Fibroblast of lung (primary cell): Measurements from ENCODE around the gene AQP5. TPM values are rescaled to one million over a fixed set of nuclear protein-coding genes. Genes with fewer than 3 reads are reported as not detected.

Experiments
- DNase-seq, 2 donors: peaks; one replicate each; pipeline versions ENCODE4 v3.0.0 to v3.0.0-alpha.2; 2010; ENCODE audit warnings: low read depth in 2 of 2
- H2AFZ ChIP-seq: 2 replicates; pipeline ENCODE4 v1.5.1; 2012; ENCODE audit warnings: low read length, control low read depth, inconsistent platforms
- H3K27ac ChIP-seq: 2 replicates; pipeline ENCODE4 v1.5.1; 2011; ENCODE audit warnings: low read length, control low read depth; ENCODE audit not compliant: insufficient read depth
- H3K27me3 ChIP-seq: 2 replicates; pipeline ENCODE4 v1.5.1; 2011; ENCODE audit warnings: mild to moderate bottlenecking, low read length; ENCODE audit not compliant: control insufficient read depth, insufficient read depth
- H3K36me3 ChIP-seq: 2 replicates; pipeline ENCODE4 v1.5.1; 2011; ENCODE audit warnings: low read length; ENCODE audit not compliant: control insufficient read depth, insufficient read depth
- H3K4me1 ChIP-seq: 2 replicates; pipeline ENCODE4 v1.5.1; 2011; ENCODE audit warnings: low read length; ENCODE audit not compliant: control insufficient read depth, insufficient read depth; ENCODE audit errors: extremely low read depth
- H3K4me2 ChIP-seq: 2 replicates; pipeline ENCODE4 v1.5.1; 2011; ENCODE audit warnings: low read length, control low read depth; ENCODE audit not compliant: insufficient read depth; ENCODE audit errors: extremely low read depth
- H3K4me3 ChIP-seq, 4 experiments: fragments of 200-600 bp in 1 of 4; sonication (generic) in 1 of 4; replicated peaks in 1 of 4; 2 replicates each; pipeline ENCODE4 v1.5.1; 2011 to 2016; ENCODE audit warnings: low read length in 4 of 4, low read depth in 3 of 4, mild to moderate bottlenecking in 3 of 4, control low read depth in 2 of 4, inconsistent platforms in 1 of 4, mixed read lengths in 1 of 4; ENCODE audit not compliant: insufficient read depth in 1 of 4; ENCODE audit errors: control extremely low read depth in 1 of 4
- H3K79me2 ChIP-seq: 2 replicates; pipeline ENCODE4 v1.5.1; 2012; ENCODE audit warnings: mild to moderate bottlenecking, low read length, inconsistent platforms; ENCODE audit not compliant: control insufficient read depth, insufficient read depth
- H3K9ac ChIP-seq: 2 replicates; pipeline ENCODE4 v1.5.1; 2011; ENCODE audit warnings: mild to moderate bottlenecking, low read length, control low read depth; ENCODE audit not compliant: insufficient read depth
- H3K9me3 ChIP-seq: 2 replicates; pipeline ENCODE4 v1.5.1; 2012; ENCODE audit warnings: low read depth, low read length; ENCODE audit not compliant: control insufficient read depth, insufficient read depth
- H4K20me1 ChIP-seq: 2 replicates; pipeline ENCODE4 v1.5.1; 2011; ENCODE audit warnings: low read length; ENCODE audit not compliant: control insufficient read depth, insufficient read depth; ENCODE audit errors: extremely low read depth
- EZH2 ChIP-seq: IDR thresholded peaks from 2 replicates; pipeline ENCODE4 v1.5.1; 2012; ENCODE audit warnings: low read length, control low read depth, mild to moderate bottlenecking; ENCODE audit errors: missing control alignments
- polyA plus RNA-seq, 2 donors: library from polyadenylated mRNA; depleted of rRNA in 1 of 2; stranded (reverse) in 1 of 2; unstranded in 1 of 2; fragments of >200 nt; gene quantifications; 2 replicates each; pipeline ENCODE4 v1.2.1, GENCODE V29; 2011 to 2012; ENCODE audit warnings: missing spikeins in 1 of 2
- total RNA-seq: library from RNA; depleted of rRNA; stranded (reverse); fragments of >200 nt; gene quantifications from 2 replicates; pipeline ENCODE4 v1.2.1, GENCODE V29; 2014
- TF ChIP-seq, protein P1 (sequence below), 2 donors: IDR thresholded peaks in 1 of 2; conservative IDR thresholded peaks in 1 of 2; 1 replicate in 1 of 2; 2 replicates in 1 of 2; pipeline ENCODE4 v1.5.1; 2011 to 2012; ENCODE audit warnings: low read length in 2 of 2, control low read depth in 1 of 2, inconsistent platforms in 1 of 2, low read depth in 1 of 2, mild to moderate bottlenecking in 1 of 2

AQP5 gene
- total and polyA plus RNA-seq, 2 donors (not counting 1 experiment from before 2014, with no cell fraction given) = not detected

DNA sequence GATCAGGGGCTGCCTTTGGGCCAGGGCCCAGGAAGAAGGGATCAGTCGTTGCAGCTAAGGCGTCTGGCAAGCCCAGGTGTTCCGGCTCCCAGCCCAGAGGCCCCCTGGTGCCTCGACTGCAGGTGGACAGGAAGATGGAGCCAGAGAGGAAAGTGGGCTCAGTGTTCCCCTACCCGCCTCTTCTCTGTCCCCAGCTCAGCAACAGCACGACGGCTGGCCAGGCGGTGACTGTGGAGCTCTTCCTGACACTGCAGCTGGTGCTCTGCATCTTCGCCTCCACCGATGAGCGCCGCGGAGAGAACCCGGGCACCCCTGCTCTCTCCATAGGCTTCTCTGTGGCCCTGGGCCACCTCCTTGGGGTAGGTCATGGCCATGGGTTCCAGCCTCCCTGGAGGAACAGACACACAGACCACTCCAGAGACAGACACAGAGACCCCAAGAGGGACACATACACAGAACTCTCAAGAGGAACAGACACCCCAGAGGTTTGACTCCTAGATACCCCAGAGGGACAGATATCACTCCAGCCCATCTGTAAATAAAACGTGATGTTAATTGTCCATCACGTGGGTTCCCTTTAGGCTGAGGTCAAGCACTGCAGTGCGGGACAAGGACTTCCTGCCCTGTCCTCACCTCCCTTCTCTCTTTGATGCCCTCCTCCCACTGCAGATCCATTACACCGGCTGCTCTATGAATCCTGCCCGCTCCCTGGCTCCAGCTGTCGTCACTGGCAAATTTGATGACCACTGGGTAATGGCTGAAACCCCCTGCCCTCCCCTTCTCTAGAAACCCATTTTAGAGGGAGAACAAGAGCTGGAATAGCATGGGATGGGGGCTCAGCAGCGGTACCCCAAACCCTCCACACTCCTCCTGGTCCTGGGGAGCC lies 7.5 kb upstream of the AQP5 start:
- no peak overlapping the region for H3K4me2 ChIP-seq
- H3K4me3 ChIP-seq = no peak overlapping the region
- H3K9ac ChIP-seq = no peak overlapping the region
- peaks cover 68% of the 10 kb centered on the region for H3K27me3 ChIP-seq
- H3K27ac ChIP-seq = no peak overlapping the region
- no peaks in the 10 kb centered on the region for H3K36me3 ChIP-seq
- H3K9me3 ChIP-seq = no peaks in the 10 kb centered on the region
- no peaks in the 10 kb centered on the region for H3K79me2 ChIP-seq
- no peak overlapping the region for H2AFZ ChIP-seq
- no peak for DNase-seq
- no peaks in the 10 kb centered on the region for H4K20me1 ChIP-seq
- TF ChIP-seq, protein P1, sequence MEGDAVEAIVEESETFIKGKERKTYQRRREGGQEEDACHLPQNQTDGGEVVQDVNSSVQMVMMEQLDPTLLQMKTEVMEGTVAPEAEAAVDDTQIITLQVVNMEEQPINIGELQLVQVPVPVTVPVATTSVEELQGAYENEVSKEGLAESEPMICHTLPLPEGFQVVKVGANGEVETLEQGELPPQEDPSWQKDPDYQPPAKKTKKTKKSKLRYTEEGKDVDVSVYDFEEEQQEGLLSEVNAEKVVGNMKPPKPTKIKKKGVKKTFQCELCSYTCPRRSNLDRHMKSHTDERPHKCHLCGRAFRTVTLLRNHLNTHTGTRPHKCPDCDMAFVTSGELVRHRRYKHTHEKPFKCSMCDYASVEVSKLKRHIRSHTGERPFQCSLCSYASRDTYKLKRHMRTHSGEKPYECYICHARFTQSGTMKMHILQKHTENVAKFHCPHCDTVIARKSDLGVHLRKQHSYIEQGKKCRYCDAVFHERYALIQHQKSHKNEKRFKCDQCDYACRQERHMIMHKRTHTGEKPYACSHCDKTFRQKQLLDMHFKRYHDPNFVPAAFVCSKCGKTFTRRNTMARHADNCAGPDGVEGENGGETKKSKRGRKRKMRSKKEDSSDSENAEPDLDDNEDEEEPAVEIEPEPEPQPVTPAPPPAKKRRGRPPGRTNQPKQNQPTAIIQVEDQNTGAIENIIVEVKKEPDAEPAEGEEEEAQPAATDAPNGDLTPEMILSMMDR (conservative IDR thresholded peaks at IDR 0.05 in 1 of 2, IDR thresholded peaks at IDR 0.05 in 1 of 2; ENCODE audit: low read depth in 1 of 2, low read length in 2 of 2) = no peak
- no peak for TF ChIP-seq EZH2
- H3K4me1 ChIP-seq = no peaks in the 10 kb centered on the region

DNA sequence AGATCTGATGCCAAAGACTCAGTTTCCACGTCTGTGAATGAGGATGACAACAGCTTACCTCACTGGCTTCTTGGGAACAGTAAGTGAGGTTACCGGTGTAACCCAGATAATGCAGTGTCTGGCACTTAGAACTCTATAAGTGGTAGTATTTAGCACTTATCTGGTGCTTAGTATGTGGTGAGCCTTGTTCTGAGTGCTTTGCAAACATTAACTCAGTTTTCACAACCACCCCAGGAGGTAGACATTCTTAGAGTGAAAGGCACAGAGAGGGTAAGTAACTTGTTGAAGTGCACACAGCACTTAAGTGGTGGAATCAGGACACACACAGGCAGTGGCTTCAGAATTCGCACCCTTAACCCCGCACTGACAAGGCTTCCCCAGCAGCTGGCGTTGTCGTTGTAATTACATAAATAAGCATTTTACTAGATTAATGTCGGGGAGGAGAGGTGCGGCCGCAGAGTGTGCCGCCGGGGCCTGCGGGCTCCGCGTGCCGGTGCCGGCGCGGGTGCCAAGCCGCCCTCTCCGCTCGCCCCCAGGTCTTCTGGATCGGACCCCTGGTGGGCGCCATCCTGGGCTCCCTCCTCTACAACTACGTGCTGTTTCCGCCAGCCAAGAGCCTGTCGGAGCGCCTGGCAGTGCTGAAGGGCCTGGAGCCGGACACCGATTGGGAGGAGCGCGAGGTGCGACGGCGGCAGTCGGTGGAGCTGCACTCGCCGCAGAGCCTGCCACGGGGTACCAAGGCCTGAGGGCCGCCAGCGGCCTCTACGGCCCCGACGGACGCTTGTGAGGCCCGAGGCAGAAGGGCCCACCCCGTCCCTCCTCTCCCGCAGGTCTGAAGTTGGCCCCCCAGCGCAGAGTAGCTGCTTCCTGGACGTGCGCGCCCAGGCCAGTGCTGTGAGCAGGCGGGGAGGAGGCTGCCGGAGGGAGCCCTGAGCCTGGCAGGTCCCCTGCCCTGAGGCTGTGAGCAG lies 6.5 kb upstream of the AQP5 start:
- no peaks in the 10 kb centered on the region for H3K36me3 ChIP-seq
- no peaks in the 10 kb centered on the region for H3K4me1 ChIP-seq
- no peaks in the 10 kb centered on the region for H3K79me2 ChIP-seq
- peak; percentile 31 for TF ChIP-seq EZH2
- TF ChIP-seq, protein P1 (conservative IDR thresholded peaks at IDR 0.05 in 1 of 2, IDR thresholded peaks at IDR 0.05 in 1 of 2; ENCODE audit: low read depth in 1 of 2, low read length in 2 of 2) = no peak
- no peaks in the 10 kb centered on the region for H3K9me3 ChIP-seq
- H3K27ac ChIP-seq = no peak overlapping the region
- H3K4me2 ChIP-seq = no peak overlapping the region
- no peaks in the 10 kb centered on the region for H4K20me1 ChIP-seq
- peaks cover 71% of the 10 kb centered on the region for H3K27me3 ChIP-seq
- no peak overlapping the region for H3K9ac ChIP-seq
- no peak overlapping the region for H3K4me3 ChIP-seq
- H2AFZ ChIP-seq = no peak overlapping the region
- DNase-seq = no peak
